HEK293 (cell line): Measurements from ENCODE around the gene ST6GALNAC6.

Experiments used
- CTCF ChIA-PET: fragments of 350-600 bp; formaldehyde crosslinking; extraction: SDS; loops from one replicate; lab custom pipeline; 2021; ENCODE audit warnings: antibody characterized with exemption; lab: Yijun Ruan, JAX
- POLR2A ChIA-PET: fragments of 300-600 bp; formaldehyde crosslinking; extraction: SDS; loops from one replicate; lab custom pipeline; 2020; ENCODE audit warnings: antibody characterized with exemption, inconsistent platforms; lab: Yijun Ruan, JAX
- H3K27ac ChIP-seq: fragments of 200-500 bp; sonication (Bioruptor generic); 2 replicates; pipeline ENCODE4 v1.5.1; 2014; ENCODE audit warnings: low read depth, low read length, control low read depth, inconsistent platforms; ENCODE audit errors: extremely low read depth
- H3K36me3 ChIP-seq, 2 experiments: fragments of 200-500 bp in 1 of 2; sonication (Bioruptor generic) in 1 of 2; 1 replicate in 1 of 2; 2 replicates in 1 of 2; pipeline ENCODE4 v1.5.1; 2014 to 2017; ENCODE audit warnings: inconsistent platforms in 2 of 2, low read length in 2 of 2; ENCODE audit not compliant: control insufficient read depth in 2 of 2, insufficient read depth in 1 of 2
- H3K4me1 ChIP-seq: fragments of 200-500 bp; sonication (Bioruptor generic); 2 replicates; pipeline ENCODE4 v1.5.1; 2014; ENCODE audit warnings: mild to moderate bottlenecking, low read length, inconsistent platforms; ENCODE audit not compliant: control insufficient read depth, insufficient read depth
- H3K4me3 ChIP-seq: 2 replicates; pipeline ENCODE4 v1.5.1; 2011; ENCODE audit warnings: low read depth, mild to moderate bottlenecking, control low read depth, low read length, moderate library complexity
- H3K9me3 ChIP-seq: fragments of 200-500 bp; sonication (Bioruptor generic); 2 replicates; pipeline ENCODE4 v1.5.1; 2014; ENCODE audit warnings: low read depth, low read length, inconsistent platforms; ENCODE audit not compliant: control insufficient read depth, insufficient read depth
- EGR2 ChIP-seq: fragments of 450-650 bp; formaldehyde crosslinking; IDR thresholded peaks from 2 replicates; pipeline ENCODE4 v1.5.1; 2016; ENCODE audit warnings: low read depth, missing biosample characterization, missing genetic modification characterization
- MZF1 ChIP-seq: fragments of 450-650 bp; formaldehyde crosslinking; IDR thresholded peaks from 2 replicates; pipeline ENCODE4 v1.5.1; 2017; ENCODE audit warnings: missing biosample characterization, missing genetic modification characterization, borderline replicate concordance
- TRIM28 ChIP-seq: IDR thresholded peaks from 2 replicates; pipeline ENCODE4 v1.6.1; 2011; ENCODE audit warnings: low read length, control low read depth, borderline replicate concordance
- ZBTB48 ChIP-seq: fragments of 450-650 bp; formaldehyde crosslinking; IDR thresholded peaks from 2 replicates; pipeline ENCODE4 v1.5.1; 2016; ENCODE audit warnings: missing biosample characterization, missing genetic modification characterization
- ZFP3 ChIP-seq: fragments of 450-650 bp; formaldehyde crosslinking; IDR thresholded peaks from 2 replicates; pipeline ENCODE4 v1.5.1; 2016; ENCODE audit warnings: low read depth, missing biosample characterization, missing genetic modification characterization
- ZFP41 ChIP-seq: fragments of 450-650 bp; formaldehyde crosslinking; IDR thresholded peaks from 2 replicates; pipeline ENCODE4 v1.5.1; 2016; ENCODE audit warnings: missing biosample characterization, missing genetic modification characterization, borderline replicate concordance
- ZNF121 ChIP-seq: fragments of 450-650 bp; formaldehyde crosslinking; IDR thresholded peaks from 2 replicates; pipeline ENCODE4 v1.5.1; 2016; ENCODE audit warnings: missing biosample characterization, missing genetic modification characterization
- ZNF146 ChIP-seq: fragments of 450-650 bp; formaldehyde crosslinking; IDR thresholded peaks from 2 replicates; pipeline ENCODE4 v1.5.1; 2016; ENCODE audit warnings: missing biosample characterization, missing genetic modification characterization
- ZNF155 ChIP-seq: fragments of 450-650 bp; formaldehyde crosslinking; IDR thresholded peaks from 2 replicates; pipeline ENCODE4 v1.5.1; 2016; ENCODE audit warnings: missing biosample characterization, missing genetic modification characterization
- ZNF175 ChIP-seq: fragments of 450-650 bp; formaldehyde crosslinking; IDR thresholded peaks from 2 replicates; pipeline ENCODE4 v1.5.1; 2016; ENCODE audit warnings: missing biosample characterization, missing genetic modification characterization
- ZNF2 ChIP-seq: fragments of 450-650 bp; formaldehyde crosslinking; IDR thresholded peaks from 2 replicates; pipeline ENCODE4 v1.5.1; 2016; ENCODE audit warnings: missing biosample characterization, missing genetic modification characterization
- ZNF214 ChIP-seq: fragments of 450-650 bp; formaldehyde crosslinking; IDR thresholded peaks from 2 replicates; pipeline ENCODE4 v1.5.1; 2017; ENCODE audit warnings: missing biosample characterization, mild to moderate bottlenecking, missing genetic modification characterization, borderline replicate concordance
- ZNF239 ChIP-seq: fragments of 450-650 bp; formaldehyde crosslinking; IDR thresholded peaks from 2 replicates; pipeline ENCODE4 v1.5.1; 2016; ENCODE audit warnings: missing biosample characterization, missing genetic modification characterization
- ZNF354C ChIP-seq: fragments of 450-650 bp; formaldehyde crosslinking; IDR thresholded peaks from 2 replicates; pipeline ENCODE4 v1.5.1; 2016; ENCODE audit warnings: missing biosample characterization, missing genetic modification characterization, low read depth, borderline replicate concordance
- ZNF488 ChIP-seq: fragments of 450-650 bp; formaldehyde crosslinking; IDR thresholded peaks from 2 replicates; pipeline ENCODE4 v1.5.1; 2016; ENCODE audit warnings: missing biosample characterization, missing genetic modification characterization
- ZNF544 ChIP-seq: fragments of 450-650 bp; formaldehyde crosslinking; IDR thresholded peaks from 2 replicates; pipeline ENCODE4 v1.5.0; 2017; ENCODE audit warnings: missing biosample characterization, missing genetic modification characterization
- ZNF660 ChIP-seq: fragments of 450-650 bp; IDR thresholded peaks from 2 replicates; pipeline ENCODE4 v1.5.1; 2018; ENCODE audit warnings: missing biosample characterization, mild to moderate bottlenecking, missing genetic modification characterization
- ZNF664 ChIP-seq: fragments of 450-650 bp; formaldehyde crosslinking; IDR thresholded peaks from 2 replicates; pipeline ENCODE4 v1.5.1; 2016; ENCODE audit warnings: missing biosample characterization, missing genetic modification characterization
- ZNF830 ChIP-seq: fragments of 450-650 bp; IDR thresholded peaks from 2 replicates; pipeline ENCODE4 v1.5.0; 2018; ENCODE audit warnings: missing biosample characterization, missing genetic modification characterization, low read depth, mild to moderate bottlenecking, moderate library complexity
- ZSCAN30 ChIP-seq: fragments of 450-650 bp; IDR thresholded peaks from 2 replicates; pipeline ENCODE4 v1.5.1; 2018; ENCODE audit warnings: missing biosample characterization, mild to moderate bottlenecking, missing genetic modification characterization, moderate library complexity
- ZXDB ChIP-seq: fragments of 450-650 bp; formaldehyde crosslinking; IDR thresholded peaks from 2 replicates; pipeline ENCODE4 v1.5.1; 2016; ENCODE audit warnings: missing biosample characterization, missing genetic modification characterization

ST6GALNAC6 gene

GRCh38 chr9:127847833-127848755 lies 51.3 kb downstream of the ST6GALNAC6 start:
- Histone ChIP-seq H3K27ac (no peak overlapping the region), H3K4me3 (no peak overlapping the region), H3K9me3 (no peaks in the 10 kb centered on the region)
- peak; percentile 80 for TF ChIP-seq ZFP3 (tag by site-specific recombination)
- TF ChIP-seq ZNF488 (tag by site-specific recombination) = no peak
- no peak for TF ChIP-seq ZNF544
- TF ChIP-seq TRIM28 = no peak
- TF ChIP-seq ZNF155 (tag by site-specific recombination) = no peak
- no peak for TF ChIP-seq ZXDB (tag by site-specific recombination)
- TF ChIP-seq ZNF2 (tag by site-specific recombination) = no peak
- no peak for TF ChIP-seq ZBTB48 (tag by site-specific recombination)
- TF ChIP-seq ZNF175 (tag by site-specific recombination) = no peak
- TF ChIP-seq ZSCAN30 = no peak
- no peak for TF ChIP-seq ZNF146 (tag by site-specific recombination)
- TF ChIP-seq ZFP41 (tag by site-specific recombination) = no peak
- no peak for TF ChIP-seq ZNF660 (tag by site-specific recombination)
- peak; percentile 75 for TF ChIP-seq ZNF121 (tag by site-specific recombination)
- TF ChIP-seq ZNF830 (tag by site-specific recombination) = no peak
- no peak for TF ChIP-seq ZNF214 (tag by site-specific recombination)
- TF ChIP-seq, all 188 proteins: peak for 2
- ChIA-PET POLR2A (no interaction called here), CTCF (interaction anchor here (0.6 to 2.1 kb wide), 3 partner anchors 22 to 224 kb away, joined by 3 to 5 read pairs (median 5); no protein-coding TSS in a partner anchor)
- H3K4me1 ChIP-seq = no peaks in the 10 kb centered on the region
- no peaks in the 10 kb centered on the region for H3K36me3 ChIP-seq

GRCh38 chr9:127847178-127847510 lies 52.3 kb downstream of the ST6GALNAC6 start:
- Histone ChIP-seq H3K4me1 (no peaks in the 10 kb centered on the region), H3K27ac (no peak overlapping the region), H3K9me3 (no peaks in the 10 kb centered on the region), H3K4me3 (no peak overlapping the region), H3K36me3 (no peaks in the 10 kb centered on the region)
- POLR2A ChIA-PET = interaction anchor here (0.6 kb wide), 1 partner anchor 60 kb away, joined by 3 read pairs; no protein-coding TSS in a partner anchor
- no peak for TF ChIP-seq ZNF239 (tag by site-specific recombination)
- peak; percentile 65; the same call in 1 of the 2 replicates for TF ChIP-seq ZNF664 (tag by site-specific recombination)
- peak; percentile 59; the same call in 1 of the 2 replicates for TF ChIP-seq EGR2 (tag by site-specific recombination)
- no peak for TF ChIP-seq ZNF354C (tag by site-specific recombination)
- TF ChIP-seq MZF1 (tag by site-specific recombination) = no peak
- CTCF ChIA-PET = interaction anchor here (1.0 to 2.1 kb wide), 2 partner anchors 23 to 74 kb away, joined by 3 to 5 read pairs; no protein-coding TSS in a partner anchor
